Astrocyte of the hippocampus (primary cell): ENCODE data around the gene EBLN2.
A peak's percentile ranks its signal among the peaks of the same experiment; 100 is the strongest.

ENCODE experiments used
- DNase-seq: peaks from one replicate; pipeline ENCODE4 v3.0.0; 2011; ENCODE audit warnings: low read depth, low spot score

The EBLN2 gene

GRCh38 chr3:73061416-73061815, at the start of gene EBLN2:
EBLN2 (plus strand) TSS chr3:73061659; CDS start chr3:73062082, 423 bp downstream.
- DNase-seq, result no peak

GRCh38 chr3:73018298-73018697, 43.2 kb upstream of the EBLN2 start:
- DNase-seq, result no peak

GRCh38 chr3:73018790-73019441, 42.5 kb upstream of the EBLN2 start:
- DNase-seq, result no peak

GRCh38 chr3:73021301-73021835, 40.1 kb upstream of the EBLN2 start:
- DNase-seq, result no peak

GRCh38 chr3:73024836-73025235, 36.6 kb upstream of the EBLN2 start:
- DNase-seq, result no peak

GRCh38 chr3:73026111-73026759, 35.2 kb upstream of the EBLN2 start:
- DNase-seq, result no peak

- no peak for DNase-seq
These were observed 34.7 kb upstream of the EBLN2 start for GRCh38 chr3:73026760-73027113.

GRCh38 chr3:73028803-73029202, 32.7 kb upstream of the EBLN2 start:
- DNase-seq, result no peak

- peak; percentile 86 for DNase-seq
These were observed 32.1 kb upstream of the EBLN2 start for GRCh38 chr3:73029321-73029796.

- no peak for DNase-seq
These were observed 31.3 kb upstream of the EBLN2 start for GRCh38 chr3:73030073-73030597.

GRCh38 chr3:73031573-73032103, 29.8 kb upstream of the EBLN2 start:
- no peak for DNase-seq

- peak; percentile 36 for DNase-seq
These were observed 24.5 kb upstream of the EBLN2 start for GRCh38 chr3:73036694-73037591.

- no peak for DNase-seq
These were observed 19.9 kb upstream of the EBLN2 start for GRCh38 chr3:73041537-73041936.

GRCh38 chr3:73043414-73043813, 18.0 kb upstream of the EBLN2 start:
- no peak for DNase-seq

- DNase-seq, result no peak
These were observed 16.1 kb upstream of the EBLN2 start for GRCh38 chr3:73045391-73045790.

GRCh38 chr3:73046195-73046594, 15.3 kb upstream of the EBLN2 start:
- no peak for DNase-seq

GRCh38 chr3:73049319-73049718, 12.1 kb upstream of the EBLN2 start:
- DNase-seq, result no peak

GRCh38 chr3:73052857-73053256, 8.6 kb upstream of the EBLN2 start:
- DNase-seq, result no peak

- no peak for DNase-seq
These were observed 5.9 kb upstream of the EBLN2 start for GRCh38 chr3:73055583-73055982.

- DNase-seq, result peak; percentile 57
These were observed 5.2 kb upstream of the EBLN2 start for GRCh38 chr3:73056014-73056844.

GRCh38 chr3:73056845-73057150, 4.7 kb upstream of the EBLN2 start:
- no peak for DNase-seq
